ENCODE data around the gene DMD.
"Not testable (repeated sequence)": the region's sequence is repeated elsewhere in the genome, so short reads cannot be mapped to it uniquely, and the experiment has no call there.

Gene DMD

DNA sequence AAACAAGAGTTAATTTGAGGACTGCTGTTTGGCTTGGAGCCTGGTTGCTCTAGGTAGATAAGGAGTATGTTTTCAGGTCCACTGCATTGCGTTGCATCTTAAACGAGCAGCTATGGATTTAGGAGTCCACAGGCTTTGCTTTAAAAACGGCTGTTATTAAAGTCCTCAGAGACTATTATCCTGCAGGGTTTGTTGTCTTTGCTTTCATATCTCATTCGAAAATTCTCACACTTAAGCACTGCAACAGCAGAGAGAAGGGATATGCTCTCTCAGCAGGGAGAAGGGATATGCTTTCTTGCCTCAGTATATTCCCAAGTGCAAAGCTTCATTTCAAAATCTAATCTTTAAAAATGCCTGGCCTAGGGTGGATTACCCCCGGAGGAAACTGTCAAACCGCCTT, 1694.8 kb downstream of the DMD start:
- H3K36me3 ChIP-seq (ENCODE audit: insufficient read depth, low read length), result no peaks in the 10 kb centered on the region
- H2AFZ ChIP-seq (ENCODE audit: low read depth, low read length), result no peak overlapping the region
- no peaks in the 10 kb centered on the region for H3K9me3 ChIP-seq (ENCODE audit: low read length)
- H3K4me1 ChIP-seq (ENCODE audit: insufficient read depth, low read length), result no peaks in the 10 kb centered on the region
- no peaks in the 10 kb centered on the region for H3K27me3 ChIP-seq (ENCODE audit: insufficient read depth, low read length)
- no peak overlapping the region for H3K4me3 ChIP-seq (ENCODE audit: low read length)

GRCh38 chrX:31508338-31508737, 1703.0 kb downstream of the DMD start:
- Histone ChIP-seq H3K36me3 (ENCODE audit: insufficient read depth, low read length) (no peaks in the 10 kb centered on the region), H3K9me3 (ENCODE audit: low read length) (no peaks in the 10 kb centered on the region), H3K4me3 (ENCODE audit: low read length) (no peak overlapping the region), H3K4me1 (ENCODE audit: insufficient read depth, low read length) (peaks cover 14% of the 10 kb centered on the region), H3K27me3 (ENCODE audit: insufficient read depth, low read length) (no peaks in the 10 kb centered on the region), H2AFZ (ENCODE audit: low read depth, low read length) (no peak overlapping the region)

- Histone ChIP-seq H3K4me1 (ENCODE audit: insufficient read depth, low read length) (peaks cover 14% of the 10 kb centered on the region), H3K9me3 (ENCODE audit: low read length) (no peaks in the 10 kb centered on the region), H3K27me3 (ENCODE audit: insufficient read depth, low read length) (no peaks in the 10 kb centered on the region), H2AFZ (ENCODE audit: low read depth, low read length) (no peak overlapping the region), H3K36me3 (ENCODE audit: insufficient read depth, low read length) (no peaks in the 10 kb centered on the region), H3K4me3 (ENCODE audit: low read length) (no peak overlapping the region)
Observed at GRCh38 chrX:31506928-31507327, 1704.4 kb downstream of the DMD start.

DNA sequence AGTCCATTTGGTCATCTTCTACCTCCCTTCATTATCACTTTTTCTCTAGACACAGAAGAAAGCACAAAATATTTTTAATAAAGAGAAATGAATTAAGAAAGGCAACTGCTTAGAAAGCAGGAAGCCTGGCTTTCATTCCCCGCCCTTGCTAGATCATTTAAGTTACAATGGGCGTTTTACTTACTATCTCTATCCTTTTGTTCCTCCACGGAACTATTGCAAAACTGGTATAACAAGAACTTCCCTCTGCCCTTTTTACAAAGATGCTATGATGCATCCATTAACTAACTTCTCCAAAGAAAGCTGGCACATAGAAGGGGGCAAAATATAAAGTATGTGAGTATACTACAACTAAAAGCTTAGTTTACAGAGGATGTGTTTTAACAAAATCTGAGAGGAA, 1705.0 kb downstream of the DMD start:
- no peak overlapping the region for H2AFZ ChIP-seq (ENCODE audit: low read depth, low read length)
- H3K4me3 ChIP-seq (ENCODE audit: low read length), result no peak overlapping the region
- peaks cover 14% of the 10 kb centered on the region for H3K4me1 ChIP-seq (ENCODE audit: insufficient read depth, low read length)
- H3K9me3 ChIP-seq (ENCODE audit: low read length), result no peaks in the 10 kb centered on the region
- no peaks in the 10 kb centered on the region for H3K27me3 ChIP-seq (ENCODE audit: insufficient read depth, low read length)
- no peaks in the 10 kb centered on the region for H3K36me3 ChIP-seq (ENCODE audit: insufficient read depth, low read length)

GRCh38 chrX:31500921-31501320, 1710.4 kb downstream of the DMD start:
- no peaks in the 10 kb centered on the region for H3K36me3 ChIP-seq (ENCODE audit: insufficient read depth, low read length)
- peaks cover 12% of the 10 kb centered on the region for H3K4me1 ChIP-seq (ENCODE audit: insufficient read depth, low read length)
- no peak overlapping the region for H3K4me3 ChIP-seq (ENCODE audit: low read length)
- H3K27me3 ChIP-seq (ENCODE audit: insufficient read depth, low read length), result no peaks in the 10 kb centered on the region
- no peaks in the 10 kb centered on the region for H3K9me3 ChIP-seq (ENCODE audit: low read length)
- H2AFZ ChIP-seq (ENCODE audit: low read depth, low read length), result no peak overlapping the region

GRCh38 chrX:31499109-31499508, 1712.2 kb downstream of the DMD start:
- no peaks in the 10 kb centered on the region for H3K9me3 ChIP-seq (ENCODE audit: low read length)
- H3K4me1 ChIP-seq (ENCODE audit: insufficient read depth, low read length), result peaks cover 12% of the 10 kb centered on the region
- no peak overlapping the region for H2AFZ ChIP-seq (ENCODE audit: low read depth, low read length)
- H3K4me3 ChIP-seq (ENCODE audit: low read length), result no peak overlapping the region
- no peaks in the 10 kb centered on the region for H3K36me3 ChIP-seq (ENCODE audit: insufficient read depth, low read length)
- no peaks in the 10 kb centered on the region for H3K27me3 ChIP-seq (ENCODE audit: insufficient read depth, low read length)

DNA sequence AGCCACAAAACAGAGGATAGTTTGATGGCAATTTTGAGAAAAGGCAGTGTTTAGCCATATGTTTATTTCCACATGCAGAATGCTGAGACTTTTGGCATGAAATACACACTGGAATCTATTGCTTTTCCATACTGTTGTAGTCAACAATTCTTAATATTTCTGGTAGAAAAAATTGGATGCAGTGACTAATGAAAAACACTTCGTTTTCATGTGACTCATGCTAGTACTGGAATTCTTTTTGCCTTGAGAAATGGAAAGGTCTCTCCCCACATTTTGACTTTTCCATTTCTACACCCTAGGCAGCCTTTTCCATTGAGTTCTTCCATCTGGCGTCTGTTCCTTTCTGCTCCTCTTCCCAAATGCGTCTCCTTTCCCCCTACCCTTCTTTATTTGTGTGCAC, 1714.3 kb downstream of the DMD start:
- Histone ChIP-seq H3K9me3 (ENCODE audit: low read length) (no peaks in the 10 kb centered on the region), H3K4me3 (ENCODE audit: low read length) (no peak overlapping the region), H3K36me3 (ENCODE audit: insufficient read depth, low read length) (no peaks in the 10 kb centered on the region), H2AFZ (ENCODE audit: low read depth, low read length) (no peak overlapping the region), H3K27me3 (ENCODE audit: insufficient read depth, low read length) (no peaks in the 10 kb centered on the region), H3K4me1 (ENCODE audit: insufficient read depth, low read length) (peaks cover 12% of the 10 kb centered on the region)

GRCh38 chrX:31487951-31488350, 1723.4 kb downstream of the DMD start:
- Histone ChIP-seq H3K27me3 (ENCODE audit: insufficient read depth, low read length) (no peaks in the 10 kb centered on the region), H2AFZ (ENCODE audit: low read depth, low read length) (no peak overlapping the region), H3K4me1 (ENCODE audit: insufficient read depth, low read length) (no peaks in the 10 kb centered on the region), H3K9me3 (ENCODE audit: low read length) (no peaks in the 10 kb centered on the region), H3K4me3 (ENCODE audit: low read length) (no peak overlapping the region), H3K36me3 (ENCODE audit: insufficient read depth, low read length) (no peaks in the 10 kb centered on the region)

GRCh38 chrX:31483336-31483735, 1728.0 kb downstream of the DMD start:
- H3K27me3 ChIP-seq (ENCODE audit: insufficient read depth, low read length), result no peaks in the 10 kb centered on the region
- H3K9me3 ChIP-seq (ENCODE audit: low read length), result no peaks in the 10 kb centered on the region
- no peak overlapping the region for H3K4me3 ChIP-seq (ENCODE audit: low read length)

GRCh38 chrX:31480696-31481095, 1730.7 kb downstream of the DMD start:
- no peaks in the 10 kb centered on the region for H3K4me1 ChIP-seq (ENCODE audit: insufficient read depth, low read length)
- H3K9me3 ChIP-seq (ENCODE audit: low read length), result no peaks in the 10 kb centered on the region
- no peak overlapping the region for H3K4me3 ChIP-seq (ENCODE audit: low read length)
- H2AFZ ChIP-seq (ENCODE audit: low read depth, low read length), result no peak overlapping the region
- no peaks in the 10 kb centered on the region for H3K27me3 ChIP-seq (ENCODE audit: insufficient read depth, low read length)
- no peaks in the 10 kb centered on the region for H3K36me3 ChIP-seq (ENCODE audit: insufficient read depth, low read length)

More at GRCh38 chrX:31483336-31483735, 1728.0 kb downstream of the DMD start:
- no peak overlapping the region for H2AFZ ChIP-seq (ENCODE audit: low read depth, low read length)
- no peaks in the 10 kb centered on the region for H3K4me1 ChIP-seq (ENCODE audit: insufficient read depth, low read length)
- H3K36me3 ChIP-seq (ENCODE audit: insufficient read depth, low read length), result no peaks in the 10 kb centered on the region

DNA sequence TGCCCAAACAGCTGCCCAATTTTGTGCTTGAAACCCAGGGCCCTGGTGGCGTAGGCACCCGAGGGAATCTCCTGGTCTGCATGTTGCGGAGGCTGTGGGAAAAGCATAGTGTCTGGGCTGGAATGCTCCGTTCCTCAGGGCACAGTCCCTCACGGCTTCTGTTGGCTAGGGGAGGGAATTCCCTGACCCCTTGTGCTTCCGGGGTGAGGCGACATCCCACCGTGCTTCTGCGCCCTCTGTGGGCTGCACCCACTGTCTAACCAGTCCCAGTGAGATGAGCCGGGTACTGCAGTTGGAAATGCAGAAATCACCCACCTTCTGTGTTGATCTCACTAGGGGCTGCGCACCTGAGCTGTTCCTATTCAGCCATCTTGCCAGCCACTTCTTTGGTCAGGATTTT, 1740.1 kb downstream of the DMD start:
- Histone ChIP-seq H3K4me1 (ENCODE audit: insufficient read depth, low read length) (no peaks in the 10 kb centered on the region), H3K9me3 (ENCODE audit: low read length) (no peaks in the 10 kb centered on the region), H3K4me3 (ENCODE audit: low read length) (no peak overlapping the region), H2AFZ (ENCODE audit: low read depth, low read length) (no peak overlapping the region), H3K27me3 (ENCODE audit: insufficient read depth, low read length) (no peaks in the 10 kb centered on the region), H3K36me3 (ENCODE audit: insufficient read depth, low read length) (no peaks in the 10 kb centered on the region)

GRCh38 chrX:31470753-31471152, 1740.6 kb downstream of the DMD start:
- not testable (repeated sequence) for H3K4me1 ChIP-seq (ENCODE audit: insufficient read depth, low read length); H3K36me3 ChIP-seq (ENCODE audit: insufficient read depth, low read length)

DNA sequence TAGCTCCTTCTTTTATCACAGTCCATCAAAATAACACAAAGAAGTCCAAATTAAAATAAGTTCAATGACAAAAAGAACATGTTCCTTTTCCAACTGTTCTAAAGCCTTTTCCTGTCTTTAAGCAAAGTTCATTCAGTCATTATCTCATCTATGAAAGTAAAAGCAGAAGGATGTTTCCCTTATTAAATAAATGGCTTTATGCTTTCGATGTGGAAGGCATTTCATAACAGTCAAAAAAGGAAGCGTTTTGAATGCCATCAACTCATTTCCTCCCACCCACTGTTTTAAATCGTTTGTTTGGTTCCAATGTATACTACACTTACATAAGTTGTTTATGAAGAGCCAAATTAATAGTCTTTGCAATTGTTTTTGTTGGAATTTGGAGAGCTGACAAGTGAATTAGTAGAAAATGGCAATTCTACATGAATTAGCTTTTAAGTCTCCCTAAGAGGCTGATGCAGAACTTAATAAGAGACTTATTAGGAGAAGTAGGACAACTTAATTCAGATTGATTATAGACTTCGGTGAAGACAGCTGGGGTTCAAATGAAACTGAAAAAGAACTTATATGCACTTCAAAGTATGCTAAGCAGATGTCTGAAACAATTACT, 1746.9 kb downstream of the DMD start:
- no peaks in the 10 kb centered on the region for H3K9me3 ChIP-seq (ENCODE audit: low read length)
- H3K4me3 ChIP-seq (ENCODE audit: low read length), result no peak overlapping the region
- no peaks in the 10 kb centered on the region for H3K36me3 ChIP-seq (ENCODE audit: insufficient read depth, low read length)
- H2AFZ ChIP-seq (ENCODE audit: low read depth, low read length), result no peak overlapping the region
- no peaks in the 10 kb centered on the region for H3K4me1 ChIP-seq (ENCODE audit: insufficient read depth, low read length)
- no peaks in the 10 kb centered on the region for H3K27me3 ChIP-seq (ENCODE audit: insufficient read depth, low read length)

More at GRCh38 chrX:31470753-31471152, 1740.6 kb downstream of the DMD start:
- H3K9me3 ChIP-seq (ENCODE audit: low read length); H3K27me3 ChIP-seq (ENCODE audit: insufficient read depth, low read length); H3K4me3 ChIP-seq (ENCODE audit: low read length); H2AFZ ChIP-seq (ENCODE audit: low read depth, low read length): not testable (repeated sequence)

- no peaks in the 10 kb centered on the region for H3K36me3 ChIP-seq (ENCODE audit: insufficient read depth, low read length)
- no peak overlapping the region for H2AFZ ChIP-seq (ENCODE audit: low read depth, low read length)
- no peaks in the 10 kb centered on the region for H3K4me1 ChIP-seq (ENCODE audit: insufficient read depth, low read length)
- H3K9me3 ChIP-seq (ENCODE audit: low read length), result no peaks in the 10 kb centered on the region
- H3K4me3 ChIP-seq (ENCODE audit: low read length), result no peak overlapping the region
- no peaks in the 10 kb centered on the region for H3K27me3 ChIP-seq (ENCODE audit: insufficient read depth, low read length)
Observed at GRCh38 chrX:31461266-31461665, 1750.1 kb downstream of the DMD start.
